GM10847 (cell line): ENCODE results near the gene SPNS2.

ENCODE experiments used
- POLR2A ChIP-seq: IDR thresholded peaks from 2 replicates; pipeline ENCODE4 v1.6.1; 2011; ENCODE audit not compliant: insufficient read length; ENCODE audit errors: extremely low read depth

Gene SPNS2

DNA sequence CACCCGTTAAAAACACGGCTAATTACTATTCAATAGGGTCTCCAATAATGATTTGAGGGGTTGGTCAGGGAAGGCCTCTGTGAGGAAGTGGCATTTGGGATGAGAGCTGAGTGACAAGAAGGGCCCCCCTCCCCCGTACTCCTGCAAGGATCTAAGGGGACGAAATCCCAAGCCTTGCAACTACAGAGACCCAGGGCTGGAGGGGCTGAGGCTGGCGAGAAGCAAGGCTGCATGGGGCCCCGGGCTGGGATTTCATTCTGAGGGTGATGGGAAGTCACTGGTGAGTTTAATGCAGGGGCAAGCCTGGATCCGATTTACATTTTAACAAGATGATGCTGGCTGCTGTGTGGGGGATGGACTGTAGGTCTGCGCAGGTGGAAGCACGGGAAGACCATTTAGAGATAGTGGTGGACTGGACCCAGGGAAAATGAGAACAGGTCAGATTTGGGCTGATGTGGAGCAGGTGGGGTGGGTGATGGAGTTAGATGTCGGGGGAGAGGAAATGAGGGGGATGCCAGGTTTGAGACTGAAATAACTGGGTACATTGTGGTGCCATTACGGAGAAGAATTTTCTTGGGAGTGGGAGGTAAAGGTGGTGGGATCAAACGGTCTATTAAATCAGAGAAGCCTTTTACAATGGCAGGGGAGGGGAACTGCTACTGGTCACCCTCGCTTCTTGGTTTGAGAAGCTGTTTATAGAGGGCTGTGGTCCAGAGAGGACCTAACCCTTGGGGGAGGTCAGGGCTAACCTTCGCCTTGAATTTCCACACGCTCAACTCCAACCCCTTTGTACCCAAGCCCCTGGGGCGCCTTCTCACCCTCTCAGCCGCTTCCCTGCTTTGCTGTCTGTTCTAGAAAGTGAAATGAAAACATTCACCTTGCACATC is 57.4 kb downstream of the SPNS2 start:
- no peak for TF ChIP-seq POLR2A

- no peak for TF ChIP-seq POLR2A
Observed at GRCh38 chr17:4556996-4557395, 58.3 kb downstream of the SPNS2 start.

- TF ChIP-seq POLR2A = no peak
Observed at GRCh38 chr17:4557626-4558346, 59.1 kb downstream of the SPNS2 start.

- no peak for TF ChIP-seq POLR2A
Observed at GRCh38 chr17:4558347-4558971, 59.8 kb downstream of the SPNS2 start.

DNA sequence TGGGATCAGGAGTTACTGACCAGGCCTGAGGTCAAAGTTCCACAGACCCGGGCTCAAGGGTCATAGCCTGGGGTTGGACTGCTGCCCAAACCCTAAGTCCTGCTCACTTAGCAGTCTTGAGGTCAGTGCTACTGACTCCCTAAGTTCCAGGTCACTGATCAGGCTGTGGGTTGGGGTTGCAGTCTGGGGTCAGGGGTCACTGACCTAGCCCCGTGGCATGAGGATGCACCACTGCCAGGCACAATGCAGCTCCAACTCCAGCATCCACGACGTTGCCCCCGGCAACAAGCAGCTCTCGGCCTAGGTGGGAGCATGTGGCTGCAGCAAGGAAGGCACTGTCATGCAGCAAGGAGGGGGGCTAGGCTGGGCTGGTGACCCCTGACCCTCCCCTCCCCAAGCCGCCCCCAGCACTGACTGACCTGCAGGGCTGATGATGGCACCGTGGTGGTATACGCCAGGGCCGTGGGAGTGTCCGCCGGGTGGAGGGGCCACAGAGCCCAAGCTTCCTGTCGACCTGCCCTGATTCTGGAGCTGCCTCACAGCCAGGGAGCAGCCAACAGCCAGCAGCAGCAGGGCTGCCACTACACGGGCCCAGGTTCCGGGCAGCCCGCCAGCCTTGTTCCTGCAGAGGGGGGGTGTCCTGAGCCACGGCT is 60.6 kb downstream of the SPNS2 start:
- no peak for TF ChIP-seq POLR2A

- TF ChIP-seq POLR2A = no peak
Observed at GRCh38 chr17:4559966-4560365, 61.3 kb downstream of the SPNS2 start.

- no peak for TF ChIP-seq POLR2A
Observed at GRCh38 chr17:4560421-4560820, 61.7 kb downstream of the SPNS2 start, which contains the start of gene GGT6. Gene GGT6 (minus strand): TSS chr17:4560577. CDS start chr17:4560521, 56 bp downstream.

DNA sequence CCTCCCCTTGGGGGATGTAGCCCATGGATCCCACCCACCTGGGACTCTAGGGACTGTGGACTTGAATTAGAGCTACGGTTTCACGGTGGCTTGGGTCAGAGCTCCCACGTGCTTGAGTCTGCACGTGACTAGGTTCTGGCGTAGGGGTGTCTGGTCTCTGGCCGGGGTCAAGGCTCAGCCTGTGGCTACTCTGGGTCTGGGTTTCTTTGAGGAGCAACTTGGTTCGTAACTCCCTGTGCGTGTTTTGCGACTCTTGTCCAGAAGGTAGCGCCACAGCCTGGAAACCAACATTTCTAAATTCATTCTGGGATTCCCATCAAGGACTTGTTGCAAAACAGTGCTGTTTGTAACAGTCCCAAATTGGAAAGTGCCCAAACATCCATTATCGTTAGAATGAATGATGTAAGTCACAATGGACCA is 62.2 kb downstream of the SPNS2 start:
- no peak for TF ChIP-seq POLR2A

DNA sequence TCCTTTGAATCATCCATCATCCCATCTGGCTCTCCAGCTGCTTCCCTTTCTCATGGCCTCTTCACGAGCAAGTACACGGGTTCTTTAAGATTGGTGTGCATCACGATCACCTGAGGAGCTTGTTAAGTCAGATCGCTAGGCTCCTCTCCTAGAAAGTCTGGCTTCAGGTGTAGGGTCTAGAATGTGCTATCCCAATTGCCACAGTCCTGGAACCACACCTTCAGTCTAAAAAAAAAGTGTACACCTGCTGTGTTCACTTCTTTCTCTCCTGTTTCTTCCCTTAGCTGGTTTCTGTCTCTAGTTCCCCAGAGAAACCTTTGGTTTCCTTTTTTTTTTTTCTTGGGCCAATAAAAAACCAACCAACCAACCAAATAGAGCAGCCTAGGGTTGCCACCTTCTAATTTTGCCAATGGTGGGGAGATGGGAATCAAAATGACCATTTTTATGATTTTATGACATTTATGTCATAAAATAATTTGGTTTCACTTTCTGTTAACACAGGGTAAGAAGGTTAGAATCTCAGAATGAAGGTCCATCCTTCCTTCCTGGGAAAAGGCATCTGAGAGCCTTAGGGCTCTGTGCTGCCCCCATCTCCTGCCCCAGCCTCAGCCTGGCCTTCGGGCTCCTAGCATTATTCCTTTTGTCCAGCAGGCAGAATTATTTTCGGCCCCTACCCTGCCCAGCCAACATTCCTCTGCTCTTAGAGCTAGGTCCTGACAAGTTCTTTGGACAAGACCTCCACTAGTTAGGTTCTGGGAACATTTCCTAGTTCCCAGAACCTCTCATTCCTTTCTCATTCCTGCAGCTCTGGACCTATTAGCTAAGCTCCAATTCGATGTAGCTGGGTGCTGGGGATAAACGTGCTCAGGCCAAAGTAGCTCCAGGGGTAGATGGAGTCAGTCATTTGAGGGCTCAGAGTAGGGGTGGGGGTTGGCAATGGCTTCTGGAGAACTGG is 63.6 kb downstream of the SPNS2 start:
- no peak for TF ChIP-seq POLR2A

GRCh38 chr17:4565209-4566141 is 66.8 kb downstream of the SPNS2 start:
- no peak for TF ChIP-seq POLR2A

DNA sequence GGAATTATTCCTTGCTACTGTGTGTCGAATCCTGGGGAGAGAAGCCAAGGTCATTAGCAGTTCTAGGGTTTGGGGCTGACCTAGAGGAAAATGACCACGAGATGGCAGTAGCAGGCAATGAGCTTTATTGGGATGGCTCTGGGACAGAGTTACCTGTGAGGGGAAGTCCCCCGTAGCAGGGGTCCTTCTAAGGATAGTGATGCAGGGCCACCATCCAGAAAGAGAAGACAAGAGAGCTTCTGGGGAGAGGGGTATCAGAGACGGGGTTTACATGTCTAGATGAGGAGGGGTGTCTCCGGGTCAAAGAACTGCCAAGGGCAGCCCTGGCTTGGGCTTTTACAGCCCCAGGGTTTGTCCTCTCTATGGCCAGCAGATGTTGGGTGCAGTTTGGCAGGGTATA is 68.1 kb downstream of the SPNS2 start:
- TF ChIP-seq POLR2A = no peak

GRCh38 chr17:4569591-4569990 is 70.9 kb downstream of the SPNS2 start:
- no peak for TF ChIP-seq POLR2A

DNA sequence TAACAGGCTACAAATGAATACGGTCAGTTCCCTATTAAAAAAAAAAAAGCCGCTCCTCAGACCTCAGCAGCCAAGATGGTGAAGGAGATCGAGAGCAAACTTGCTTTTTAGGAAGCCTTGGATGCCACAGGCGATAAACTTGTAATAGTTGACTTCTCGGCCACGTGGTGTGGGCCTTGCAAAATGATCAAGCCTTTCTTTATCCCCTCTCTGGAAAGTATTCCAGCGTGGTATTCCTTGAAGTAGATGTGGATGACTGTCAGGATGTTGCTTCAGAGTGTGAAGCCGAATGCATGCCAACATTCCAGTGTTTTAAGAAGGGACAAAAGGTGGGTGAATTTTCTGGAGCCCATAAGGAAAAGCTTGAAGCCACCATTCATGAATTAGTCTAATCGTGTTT is 73.5 kb downstream of the SPNS2 start:
- TF ChIP-seq POLR2A = no peak
